Epithelial cell of prostate (primary cell): ENCODE data around the gene SNRPA.
A peak's percentile ranks its signal among the peaks of the same experiment; 100 is the strongest.
"Not testable (repeated sequence)": the region's sequence is repeated elsewhere in the genome, so short reads cannot be mapped to it uniquely, and the experiment has no call there.

Experiments used
- DNase-seq: peaks from one replicate; pipeline ENCODE4 v3.0.0-alpha.2; 2011; ENCODE audit warnings: low read depth, low spot score
- H3K27ac ChIP-seq: fragments of 450-650 bp; 2 replicates; pipeline ENCODE4 v1.5.1; 2017; ENCODE audit warnings: mild to moderate bottlenecking

The SNRPA gene

DNA sequence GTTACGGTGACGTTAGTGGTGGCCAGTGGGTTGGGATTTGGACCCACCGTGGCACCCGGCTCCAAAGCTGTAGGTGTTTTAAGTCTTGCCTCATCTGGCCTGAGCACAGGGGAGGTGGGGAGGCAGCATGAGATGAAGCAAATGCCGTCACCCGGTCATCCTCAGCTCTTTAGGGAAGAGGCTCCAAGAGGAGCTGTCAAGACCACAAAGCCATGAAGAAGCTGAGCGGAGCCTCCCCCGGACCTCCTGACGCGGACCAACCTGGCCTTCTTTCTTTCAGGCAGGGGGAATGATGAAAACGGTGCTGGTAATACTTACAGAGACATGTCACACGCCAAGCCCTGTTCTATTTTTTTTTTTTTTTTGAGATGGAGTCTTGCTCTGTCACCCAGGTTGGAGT, 8.1 kb upstream of the SNRPA start:
- no peak for DNase-seq
- no peak overlapping the region for H3K27ac ChIP-seq

- H3K27ac ChIP-seq: no peak overlapping the region
- no peak for DNase-seq
These were observed 7.1 kb upstream of the SNRPA start for GRCh38 chr19:40743926-40744325.

- H3K27ac ChIP-seq: peak overlapping the region; percentile 5
- DNase-seq: no peak
These were observed 6.2 kb upstream of the SNRPA start for GRCh38 chr19:40744554-40745401.

DNA sequence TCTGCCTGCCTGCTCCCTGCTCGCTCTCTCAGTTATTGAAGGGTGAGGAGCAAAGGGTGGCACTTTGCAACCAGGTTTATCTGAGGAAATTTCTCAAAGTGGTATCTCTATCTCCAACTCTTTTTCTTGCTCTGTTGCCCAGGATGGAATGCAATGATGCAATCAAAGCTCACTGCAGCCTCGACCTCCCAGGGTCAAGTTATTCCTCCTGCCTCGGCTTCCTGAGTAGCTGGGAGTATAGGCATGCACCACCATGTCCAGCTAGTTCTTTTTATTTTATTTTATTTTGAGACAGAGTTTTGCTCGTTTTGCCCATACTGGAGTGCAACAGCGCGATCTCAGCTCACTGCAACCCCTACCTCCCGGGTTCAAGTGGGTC, 5.6 kb upstream of the SNRPA start:
- peak overlapping the region; percentile 5 for H3K27ac ChIP-seq
- no peak for DNase-seq

- no peak overlapping the region for H3K27ac ChIP-seq
- DNase-seq: no peak
These were observed 3.5 kb upstream of the SNRPA start for GRCh38 chr19:40747536-40747935.

- peak; percentile 99 for DNase-seq
- H3K27ac ChIP-seq: peak within 1 kb of the TSS; percentile 89
These were observed 737 bp upstream of the SNRPA start, which contains the start of gene ACTMAP for GRCh38 chr19:40750058-40750873. Gene ACTMAP (minus strand): TSS chr19:40750477. CDS start chr19:40749803, 674 bp downstream.

GRCh38 chr19:40752257-40752781, 1.3 kb downstream of the SNRPA start:
- no peak for DNase-seq
- peak overlapping the region; percentile 89 for H3K27ac ChIP-seq

GRCh38 chr19:40754611-40755247, 3.7 kb downstream of the SNRPA start:
- no peak for DNase-seq
- H3K27ac ChIP-seq: peak overlapping the region; percentile 35

- H3K27ac ChIP-seq: peak overlapping the region; percentile 35
These were observed 4.2 kb downstream of the SNRPA start for GRCh38 chr19:40755248-40755624.

GRCh38 chr19:40755791-40756190, 4.8 kb downstream of the SNRPA start:
- DNase-seq: no peak
- peak overlapping the region; percentile 36 for H3K27ac ChIP-seq

More at GRCh38 chr19:40755248-40755624, 4.2 kb downstream of the SNRPA start:
- DNase-seq: no peak

DNA sequence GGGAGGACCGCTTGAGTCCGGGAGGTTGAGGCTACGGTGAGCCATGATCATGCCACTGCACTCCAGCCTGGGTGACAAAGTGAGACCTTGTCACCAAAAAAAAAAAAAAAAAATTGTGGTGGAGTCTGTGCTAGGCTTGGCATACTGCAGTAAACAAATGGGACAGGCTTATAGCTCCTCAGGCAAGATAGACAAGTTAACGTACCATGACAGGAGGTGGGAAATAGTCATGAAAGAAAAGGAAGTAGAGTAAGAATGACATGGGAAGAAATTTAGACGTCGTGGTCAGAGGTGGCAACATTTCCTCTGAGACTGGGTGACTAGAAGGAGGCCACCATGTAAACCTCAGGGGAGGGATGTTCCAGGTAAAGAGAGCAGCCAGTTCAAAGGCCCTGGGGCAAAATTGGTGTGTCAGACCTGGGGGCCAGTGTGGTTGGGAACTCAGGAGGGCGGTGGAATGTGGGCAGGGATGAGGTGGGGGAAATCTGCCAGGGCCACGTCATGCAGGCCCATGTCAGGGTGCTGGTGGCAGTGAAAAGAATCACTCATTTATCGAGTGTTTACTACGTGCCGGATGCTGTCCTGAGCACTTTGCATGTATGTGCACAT, 5.6 kb downstream of the SNRPA start:
- DNase-seq: no peak
- H3K27ac ChIP-seq: peak overlapping the region; percentile 36

DNA sequence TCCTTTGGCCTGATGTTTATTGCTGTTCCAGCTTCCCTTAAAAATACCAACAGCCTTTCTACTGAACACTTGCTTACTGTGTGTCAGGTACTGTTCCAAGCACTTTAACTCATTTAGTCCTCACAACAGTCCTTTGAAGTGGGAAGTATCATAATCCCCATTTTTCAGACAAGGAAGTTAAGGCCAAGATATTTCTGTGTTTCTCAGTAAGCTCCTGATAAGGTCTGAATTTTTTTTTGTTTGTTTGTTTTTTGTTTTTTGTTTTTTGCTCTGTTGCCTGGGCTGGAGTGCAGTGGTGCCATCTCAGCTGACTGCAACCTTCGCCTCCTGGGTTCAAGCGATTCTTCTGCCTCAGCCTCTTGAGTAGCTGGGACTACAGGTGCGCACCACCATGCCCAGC, 7.5 kb downstream of the SNRPA start:
- no peak for DNase-seq
- no peak overlapping the region for H3K27ac ChIP-seq

DNA sequence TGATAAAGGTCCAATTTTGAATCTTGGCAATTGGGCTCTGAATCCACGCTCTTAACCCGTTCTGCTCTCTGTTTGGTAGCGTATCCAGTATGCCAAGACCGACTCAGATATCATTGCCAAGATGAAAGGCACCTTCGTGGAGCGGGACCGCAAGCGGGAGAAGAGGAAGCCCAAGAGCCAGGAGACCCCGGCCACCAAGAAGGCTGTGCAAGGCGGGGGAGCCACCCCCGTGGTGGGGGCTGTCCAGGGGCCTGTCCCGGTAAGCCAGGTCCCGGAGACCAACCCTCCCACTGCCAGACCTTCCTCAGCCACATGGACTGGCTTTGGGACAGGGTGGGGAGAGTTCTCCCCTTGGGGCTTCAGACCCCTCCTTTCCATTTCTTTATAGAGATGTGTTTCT, 8.3 kb downstream of the SNRPA start:
- no peak for DNase-seq
- H3K27ac ChIP-seq: no peak overlapping the region

DNA sequence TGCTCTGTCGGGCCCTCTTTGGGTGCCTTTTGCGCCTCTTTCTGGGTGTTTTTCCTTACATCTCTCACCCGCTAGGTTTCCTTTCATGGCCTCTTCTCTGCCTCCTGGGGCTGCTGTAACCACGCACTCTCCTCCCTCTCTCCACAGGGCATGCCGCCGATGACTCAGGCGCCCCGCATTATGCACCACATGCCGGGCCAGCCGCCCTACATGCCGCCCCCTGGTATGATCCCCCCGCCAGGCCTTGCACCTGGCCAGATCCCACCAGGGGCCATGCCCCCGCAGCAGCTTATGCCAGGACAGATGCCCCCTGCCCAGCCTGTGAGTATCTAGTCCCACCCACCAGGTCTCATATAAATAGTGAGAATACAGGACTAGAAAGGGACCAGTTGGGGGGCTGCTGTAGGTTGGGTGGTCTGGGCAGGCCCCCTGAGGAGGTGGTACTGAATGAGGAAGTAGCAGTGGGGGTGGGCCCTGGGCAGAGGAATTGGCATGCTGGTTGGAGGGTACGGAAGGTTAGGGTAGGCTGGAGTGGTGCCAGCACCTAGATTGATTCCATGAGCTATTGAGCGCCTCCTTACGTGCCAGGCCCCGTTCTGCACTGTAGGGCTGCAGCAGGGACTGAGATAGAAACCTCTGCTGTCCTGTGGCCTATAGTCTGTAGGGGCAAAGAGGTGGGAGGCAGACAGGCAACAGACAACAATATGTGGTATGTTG, 11.9 kb downstream of the SNRPA start:
- H3K27ac ChIP-seq: no peak overlapping the region
- no peak for DNase-seq

DNA sequence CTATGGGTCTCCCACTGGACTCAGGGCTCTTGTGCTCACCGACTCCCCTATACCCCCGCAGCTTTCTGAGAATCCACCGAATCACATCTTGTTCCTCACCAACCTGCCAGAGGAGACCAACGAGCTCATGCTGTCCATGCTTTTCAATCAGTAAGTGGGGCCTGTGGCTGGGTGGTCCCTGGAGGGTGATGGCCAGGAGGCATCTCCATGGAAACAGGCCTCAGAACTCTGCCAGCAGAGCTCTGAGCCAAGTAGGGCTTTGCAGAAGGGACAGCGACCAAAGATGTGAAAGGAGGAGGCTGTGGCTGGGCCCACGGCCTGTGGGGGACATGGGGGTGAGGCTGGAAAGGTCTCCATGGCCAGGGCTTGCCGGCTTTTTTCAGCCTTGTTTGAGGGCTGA, 12.5 kb downstream of the SNRPA start:
- no peak overlapping the region for H3K27ac ChIP-seq

GRCh38 chr19:40763963-40764362, 13.0 kb downstream of the SNRPA start:
- no peak overlapping the region for H3K27ac ChIP-seq
- no peak for DNase-seq

More for the DNA sequence above, 12.5 kb downstream of the SNRPA start:
- no peak for DNase-seq

- DNase-seq, H3K27ac ChIP-seq: not testable (repeated sequence)
These were observed 15.4 kb downstream of the SNRPA start for GRCh38 chr19:40766385-40766784.

- DNase-seq: no peak
- no peak overlapping the region for H3K27ac ChIP-seq
These were observed 17.9 kb downstream of the SNRPA start for GRCh38 chr19:40768869-40769268.

DNA sequence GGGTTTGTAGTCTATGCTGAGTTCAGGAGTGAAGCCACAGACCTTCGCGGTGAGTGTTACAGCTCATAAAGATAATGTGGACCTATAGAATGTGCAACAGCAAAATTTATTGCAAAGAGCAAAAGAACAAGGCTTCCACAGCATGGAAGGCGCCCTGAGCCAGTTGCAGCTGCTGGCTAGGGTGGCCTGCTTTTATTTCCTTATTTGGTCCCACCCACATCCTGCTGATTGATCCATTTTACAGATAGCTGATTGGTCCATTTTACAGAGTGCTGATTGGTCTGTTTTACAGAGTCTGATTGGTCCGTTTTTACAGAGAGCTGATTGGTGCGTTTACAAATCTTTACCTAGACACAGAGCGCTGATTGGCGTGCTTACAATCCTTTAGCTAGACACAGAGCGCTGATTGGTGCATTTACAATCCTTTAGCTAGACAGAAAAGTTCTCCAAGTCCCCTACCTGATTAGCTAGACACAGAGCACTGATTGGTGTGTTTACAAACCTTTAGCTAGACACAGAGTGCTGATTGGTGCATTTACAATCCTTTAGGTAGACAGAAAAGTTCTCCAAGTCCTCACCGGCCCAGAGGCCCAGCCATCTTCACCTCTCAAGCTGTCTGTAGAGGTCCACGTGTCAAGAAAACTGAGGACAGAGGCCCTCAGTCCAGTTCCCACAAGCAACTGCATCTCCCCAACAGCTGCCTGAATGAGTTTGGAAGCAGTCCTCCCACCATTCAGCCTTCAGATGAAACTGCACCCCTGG, 20.3 kb downstream of the SNRPA start:
- DNase-seq, H3K27ac ChIP-seq: not testable (repeated sequence)
